WTC11 (cell line): Measurements from ENCODE around the gene NME4. TPM values are rescaled to one million over a fixed set of nuclear protein-coding genes. Genes with fewer than 3 reads are reported as not detected.
A peak's percentile ranks its signal among the peaks of the same experiment; 100 is the strongest.

Source experiments
- ATAC-seq: fragments of 200-7000 bp; cut with Tn5 transposase; 2 replicates; pipeline ENCODE4 v1.10.0; 2021; ENCODE audit warnings: mild to moderate bottlenecking, moderate library complexity
- CTCF ChIA-PET: fragments of 300-600 bp; sonication (Branson Sonifier 250); formaldehyde crosslinking; loops from one replicate; lab custom pipeline; 2021; ENCODE audit warnings: antibody characterized with exemption; lab: Charles Lee
- POLR2A ChIA-PET: fragments of 350-600 bp; sonication (Branson Sonifier 250); formaldehyde crosslinking; loops from one replicate; lab custom pipeline; 2021; ENCODE audit warnings: antibody characterized with exemption; lab: Charles Lee
- DNase-seq: peaks from one replicate; pipeline ENCODE4 v3.0.0; 2021; ENCODE audit warnings: low spot score
- H3K27ac Mint-ChIP-seq: 2 replicates; pipeline ENCODE4 v1.8.0; 2021; ENCODE audit warnings: mixed read lengths
- H3K27me3 Mint-ChIP-seq: 2 replicates; pipeline ENCODE4 v1.8.0; 2021; ENCODE audit warnings: low read depth, mild to moderate bottlenecking, moderate library complexity, mixed read lengths
- H3K36me3 Mint-ChIP-seq: 2 replicates; pipeline ENCODE4 v1.8.0; 2021; ENCODE audit warnings: mixed read lengths
- H3K4me1 Mint-ChIP-seq: 2 replicates; pipeline ENCODE4 v1.8.0; 2022; ENCODE audit warnings: mixed read lengths
- H3K4me3 Mint-ChIP-seq: 2 replicates; pipeline ENCODE4 v1.8.0; 2021; ENCODE audit warnings: mild to moderate bottlenecking, moderate library complexity, mixed read lengths
- H3K9me3 Mint-ChIP-seq: 2 replicates; pipeline ENCODE4 v1.8.0; 2021; ENCODE audit warnings: mixed read lengths
- ATF2 ChIP-seq: sonication (generic); formaldehyde crosslinking; IDR thresholded peaks from 2 replicates; pipeline ENCODE4 v1.8.1; 2022; ENCODE audit warnings: low read depth, missing genetic modification reagents, borderline replicate concordance
- CREB1 ChIP-seq: sonication (generic); formaldehyde crosslinking; IDR thresholded peaks from 2 replicates; pipeline ENCODE4 v1.8.0; 2023; ENCODE audit warnings: mild to moderate bottlenecking, missing genetic modification reagents
- FOXJ3 ChIP-seq: sonication (generic); formaldehyde crosslinking; IDR thresholded peaks from 2 replicates; pipeline ENCODE4 v1.9.0; 2021; ENCODE audit warnings: missing genetic modification reagents, mild to moderate bottlenecking, borderline replicate concordance
- GRHL2 ChIP-seq: fragments of 250-450 bp; sonication (Bioruptor Pico); IDR thresholded peaks from 2 replicates; pipeline ENCODE4 v1.8.0; 2022; ENCODE audit warnings: mild to moderate bottlenecking, moderate library complexity; ENCODE audit not compliant: insufficient replicate concordance, severe bottlenecking
- JAZF1 ChIP-seq: fragments of 250-450 bp; sonication (Bioruptor Pico); IDR thresholded peaks from 2 replicates; pipeline ENCODE4 v1.9.0; 2021; ENCODE audit warnings: moderate library complexity, mild to moderate bottlenecking, inconsistent platforms
- PREB ChIP-seq: sonication (generic); formaldehyde crosslinking; IDR thresholded peaks from 2 replicates; pipeline ENCODE4 v1.8.1; 2022; ENCODE audit warnings: mild to moderate bottlenecking, missing genetic modification reagents, moderate library complexity, borderline replicate concordance
- TCF7 ChIP-seq: sonication (generic); formaldehyde crosslinking; IDR thresholded peaks from 2 replicates; pipeline ENCODE4 v1.8.0; 2022; ENCODE audit warnings: mild to moderate bottlenecking, low read depth, missing genetic modification reagents, moderate library complexity
- TEAD4 ChIP-seq: sonication (generic); formaldehyde crosslinking; IDR thresholded peaks from 2 replicates; pipeline ENCODE4 v1.8.0; 2022; ENCODE audit warnings: mild to moderate bottlenecking, missing genetic modification reagents
- ZNF396 ChIP-seq: fragments of 250-450 bp; sonication (Bioruptor Pico); IDR thresholded peaks from 2 replicates; pipeline ENCODE4 v1.8.0; 2021; ENCODE audit warnings: mild to moderate bottlenecking, moderate library complexity, borderline replicate concordance
- ZSCAN18 ChIP-seq: fragments of 250-450 bp; sonication (Bioruptor Pico); IDR thresholded peaks from 2 replicates; pipeline ENCODE4 v2.1.2; 2022; ENCODE audit warnings: mild to moderate bottlenecking, moderate library complexity
- total RNA-seq: library from RNA; stranded (reverse); gene quantifications from 3 replicates; pipeline ENCODE4 v1.2.3, GENCODE V29; 2021
- TF ChIP-seq, protein P1 (sequence below): sonication (generic); formaldehyde crosslinking; IDR thresholded peaks from 2 replicates; pipeline ENCODE4 v1.8.0; 2022; ENCODE audit warnings: mild to moderate bottlenecking, missing genetic modification reagents
- TF ChIP-seq, protein P2 (sequence below): sonication (generic); formaldehyde crosslinking; conservative IDR thresholded peaks from 2 replicates; pipeline ENCODE4 v1.8.1; 2023; ENCODE audit warnings: mild to moderate bottlenecking, low read depth, missing genetic modification reagents, moderate library complexity
- TF ChIP-seq, protein P3 (sequence below): sonication (generic); formaldehyde crosslinking; IDR thresholded peaks from 2 replicates; pipeline ENCODE4 v1.8.0; 2022; ENCODE audit warnings: mild to moderate bottlenecking, missing genetic modification reagents
- TF ChIP-seq, protein P4 (sequence below): sonication (generic); formaldehyde crosslinking; IDR thresholded peaks from 2 replicates; pipeline ENCODE4 v1.8.1; 2023; ENCODE audit warnings: mild to moderate bottlenecking, moderate library complexity, missing genetic modification reagents

Gene NME4
- total RNA-seq, 1 experiment from 2014 or later: 467 TPM

- H3K27me3 Mint-ChIP-seq: peaks cover 54% of the 10 kb centered on the region
- H3K27ac Mint-ChIP-seq: no peak overlapping the region
- DNase-seq: no peak
- H3K4me1 Mint-ChIP-seq: peaks cover 14% of the 10 kb centered on the region
- POLR2A ChIA-PET: interaction anchor here (0.9 kb wide), 1 partner anchor 16 kb away, joined by 3 read pairs; no protein-coding TSS in a partner anchor
- TF ChIP-seq PREB (CRISPR knock-in tag): no peak
- no peak for TF ChIP-seq TEAD4 (CRISPR knock-in tag)
- no peak for TF ChIP-seq ZSCAN18 (CRISPR knock-in tag)
- TF ChIP-seq, protein P1, sequence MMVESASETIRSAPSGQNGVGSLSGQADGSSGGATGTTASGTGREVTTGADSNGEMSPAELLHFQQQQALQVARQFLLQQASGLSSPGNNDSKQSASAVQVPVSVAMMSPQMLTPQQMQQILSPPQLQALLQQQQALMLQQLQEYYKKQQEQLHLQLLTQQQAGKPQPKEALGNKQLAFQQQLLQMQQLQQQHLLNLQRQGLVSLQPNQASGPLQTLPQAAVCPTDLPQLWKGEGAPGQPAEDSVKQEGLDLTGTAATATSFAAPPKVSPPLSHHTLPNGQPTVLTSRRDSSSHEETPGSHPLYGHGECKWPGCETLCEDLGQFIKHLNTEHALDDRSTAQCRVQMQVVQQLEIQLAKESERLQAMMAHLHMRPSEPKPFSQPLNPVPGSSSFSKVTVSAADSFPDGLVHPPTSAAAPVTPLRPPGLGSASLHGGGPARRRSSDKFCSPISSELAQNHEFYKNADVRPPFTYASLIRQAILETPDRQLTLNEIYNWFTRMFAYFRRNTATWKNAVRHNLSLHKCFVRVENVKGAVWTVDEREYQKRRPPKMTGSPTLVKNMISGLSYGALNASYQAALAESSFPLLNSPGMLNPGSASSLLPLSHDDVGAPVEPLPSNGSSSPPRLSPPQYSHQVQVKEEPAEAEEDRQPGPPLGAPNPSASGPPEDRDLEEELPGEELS: no peak
- no peak for TF ChIP-seq GRHL2 (CRISPR knock-in tag)
- TF ChIP-seq, protein P2, sequence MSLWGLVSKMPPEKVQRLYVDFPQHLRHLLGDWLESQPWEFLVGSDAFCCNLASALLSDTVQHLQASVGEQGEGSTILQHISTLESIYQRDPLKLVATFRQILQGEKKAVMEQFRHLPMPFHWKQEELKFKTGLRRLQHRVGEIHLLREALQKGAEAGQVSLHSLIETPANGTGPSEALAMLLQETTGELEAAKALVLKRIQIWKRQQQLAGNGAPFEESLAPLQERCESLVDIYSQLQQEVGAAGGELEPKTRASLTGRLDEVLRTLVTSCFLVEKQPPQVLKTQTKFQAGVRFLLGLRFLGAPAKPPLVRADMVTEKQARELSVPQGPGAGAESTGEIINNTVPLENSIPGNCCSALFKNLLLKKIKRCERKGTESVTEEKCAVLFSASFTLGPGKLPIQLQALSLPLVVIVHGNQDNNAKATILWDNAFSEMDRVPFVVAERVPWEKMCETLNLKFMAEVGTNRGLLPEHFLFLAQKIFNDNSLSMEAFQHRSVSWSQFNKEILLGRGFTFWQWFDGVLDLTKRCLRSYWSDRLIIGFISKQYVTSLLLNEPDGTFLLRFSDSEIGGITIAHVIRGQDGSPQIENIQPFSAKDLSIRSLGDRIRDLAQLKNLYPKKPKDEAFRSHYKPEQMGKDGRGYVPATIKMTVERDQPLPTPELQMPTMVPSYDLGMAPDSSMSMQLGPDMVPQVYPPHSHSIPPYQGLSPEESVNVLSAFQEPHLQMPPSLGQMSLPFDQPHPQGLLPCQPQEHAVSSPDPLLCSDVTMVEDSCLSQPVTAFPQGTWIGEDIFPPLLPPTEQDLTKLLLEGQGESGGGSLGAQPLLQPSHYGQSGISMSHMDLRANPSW (CRISPR knock-in tag): no peak
- TF ChIP-seq TCF7 (CRISPR knock-in tag): no peak
- TF ChIP-seq ZNF396 (CRISPR knock-in tag): no peak
- TF ChIP-seq CREB1 (CRISPR knock-in tag): no peak
- TF ChIP-seq, protein P3, sequence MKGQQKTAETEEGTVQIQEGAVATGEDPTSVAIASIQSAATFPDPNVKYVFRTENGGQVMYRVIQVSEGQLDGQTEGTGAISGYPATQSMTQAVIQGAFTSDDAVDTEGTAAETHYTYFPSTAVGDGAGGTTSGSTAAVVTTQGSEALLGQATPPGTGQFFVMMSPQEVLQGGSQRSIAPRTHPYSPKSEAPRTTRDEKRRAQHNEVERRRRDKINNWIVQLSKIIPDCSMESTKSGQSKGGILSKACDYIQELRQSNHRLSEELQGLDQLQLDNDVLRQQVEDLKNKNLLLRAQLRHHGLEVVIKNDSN (CRISPR knock-in tag): no peak
- TF ChIP-seq ATF2 (CRISPR knock-in tag): no peak
- TF ChIP-seq FOXJ3 (CRISPR knock-in tag): no peak
- no peak for TF ChIP-seq JAZF1 (CRISPR knock-in tag)
- CTCF ChIA-PET: interaction anchor here (1.2 to 4.2 kb wide), 2 partner anchors 32 to 64 kb away, joined by 5 to 25 read pairs; no protein-coding TSS in a partner anchor
- no peak for ATAC-seq
- no peaks in the 10 kb centered on the region for H3K9me3 Mint-ChIP-seq
- peak overlapping the region; percentile 67 for H3K4me3 Mint-ChIP-seq
- no peaks in the 10 kb centered on the region; the same call in 1 of the 2 replicates for H3K36me3 Mint-ChIP-seq
These were observed 27.1 kb downstream of the NME4 start for GRCh38 chr16:424033-424622.

GRCh38 chr16:424623-425081 lies 27.7 kb downstream of the NME4 start:
- ATAC-seq (peak; percentile 9), DNase-seq (no peak)
- ChIA-PET POLR2A (no interaction called here), CTCF (interaction anchor here (0.7 to 4.2 kb wide), 4 partner anchors 33 to 76 kb away, joined by 3 to 25 read pairs (median 7); partner anchors contain the start of gene MRPL28)
- H3K4me1 Mint-ChIP-seq: peaks cover 14% of the 10 kb centered on the region
- H3K27me3 Mint-ChIP-seq: peaks cover 54% of the 10 kb centered on the region
- TF ChIP-seq, protein P4, sequence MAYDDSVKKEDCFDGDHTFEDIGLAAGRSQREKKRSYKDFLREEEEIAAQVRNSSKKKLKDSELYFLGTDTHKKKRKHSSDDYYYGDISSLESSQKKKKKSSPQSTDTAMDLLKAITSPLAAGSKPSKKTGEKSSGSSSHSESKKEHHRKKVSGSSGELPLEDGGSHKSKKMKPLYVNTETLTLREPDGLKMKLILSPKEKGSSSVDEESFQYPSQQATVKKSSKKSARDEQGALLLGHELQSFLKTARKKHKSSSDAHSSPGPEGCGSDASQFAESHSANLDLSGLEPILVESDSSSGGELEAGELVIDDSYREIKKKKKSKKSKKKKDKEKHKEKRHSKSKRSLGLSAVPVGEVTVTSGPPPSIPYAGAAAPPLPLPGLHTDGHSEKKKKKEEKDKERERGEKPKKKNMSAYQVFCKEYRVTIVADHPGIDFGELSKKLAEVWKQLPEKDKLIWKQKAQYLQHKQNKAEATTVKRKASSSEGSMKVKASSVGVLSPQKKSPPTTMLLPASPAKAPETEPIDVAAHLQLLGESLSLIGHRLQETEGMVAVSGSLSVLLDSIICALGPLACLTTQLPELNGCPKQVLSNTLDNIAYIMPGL (CRISPR knock-in tag): peak; percentile 29; the same call in 1 of the 2 replicates
- no peak for TF ChIP-seq PREB (CRISPR knock-in tag)
- H3K4me3 Mint-ChIP-seq: peak overlapping the region; percentile 67
- H3K9me3 Mint-ChIP-seq: no peaks in the 10 kb centered on the region
- no peaks in the 10 kb centered on the region; the same call in 1 of the 2 replicates for H3K36me3 Mint-ChIP-seq
- H3K27ac Mint-ChIP-seq: no peak overlapping the region
